Activated CD4-positive, CD25-positive, alpha-beta regulatory T cell (primary cell): ENCODE data around the gene RNU5B-1.
"Not testable (repeated sequence)": the region's sequence is repeated elsewhere in the genome, so short reads cannot be mapped to it uniquely, and the experiment has no call there.

Experiments
- DNase-seq, 4 experiments: peaks; one replicate each; lab custom pipeline; 2025; lab: John Stamatoyannopoulos, UW

The RNU5B-1 gene

DNA sequence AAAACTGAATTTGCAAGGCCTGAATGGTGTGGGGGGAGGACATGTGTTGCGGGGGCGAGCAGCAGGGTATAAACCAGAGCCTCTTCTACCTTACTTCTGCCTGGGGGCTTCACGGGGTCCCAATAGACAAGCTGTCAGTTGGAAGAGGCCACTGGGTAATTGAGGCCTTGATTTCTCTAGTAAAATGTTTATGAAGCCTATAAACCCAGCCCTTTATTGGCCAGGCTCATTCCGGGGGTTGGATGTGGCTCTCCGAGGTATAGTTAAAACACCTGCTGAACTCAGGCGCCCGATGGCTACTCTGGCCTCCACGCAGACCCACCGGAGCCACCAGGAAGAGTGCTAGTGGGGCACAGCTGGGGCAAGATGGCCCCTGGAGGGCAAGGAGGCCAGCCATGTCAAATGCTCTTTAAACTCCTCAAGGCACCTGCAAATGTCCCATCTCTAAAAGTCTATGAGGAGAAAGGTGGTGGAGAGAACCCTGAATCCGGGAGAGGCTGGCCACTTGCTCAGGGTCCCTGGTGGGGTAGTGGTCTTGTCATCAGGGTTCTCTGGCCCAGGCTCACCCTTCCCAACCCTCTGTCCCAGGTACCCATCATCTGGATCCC lies 39.0 kb downstream of the RNU5B-1 start:
- no peak for DNase-seq

DNA sequence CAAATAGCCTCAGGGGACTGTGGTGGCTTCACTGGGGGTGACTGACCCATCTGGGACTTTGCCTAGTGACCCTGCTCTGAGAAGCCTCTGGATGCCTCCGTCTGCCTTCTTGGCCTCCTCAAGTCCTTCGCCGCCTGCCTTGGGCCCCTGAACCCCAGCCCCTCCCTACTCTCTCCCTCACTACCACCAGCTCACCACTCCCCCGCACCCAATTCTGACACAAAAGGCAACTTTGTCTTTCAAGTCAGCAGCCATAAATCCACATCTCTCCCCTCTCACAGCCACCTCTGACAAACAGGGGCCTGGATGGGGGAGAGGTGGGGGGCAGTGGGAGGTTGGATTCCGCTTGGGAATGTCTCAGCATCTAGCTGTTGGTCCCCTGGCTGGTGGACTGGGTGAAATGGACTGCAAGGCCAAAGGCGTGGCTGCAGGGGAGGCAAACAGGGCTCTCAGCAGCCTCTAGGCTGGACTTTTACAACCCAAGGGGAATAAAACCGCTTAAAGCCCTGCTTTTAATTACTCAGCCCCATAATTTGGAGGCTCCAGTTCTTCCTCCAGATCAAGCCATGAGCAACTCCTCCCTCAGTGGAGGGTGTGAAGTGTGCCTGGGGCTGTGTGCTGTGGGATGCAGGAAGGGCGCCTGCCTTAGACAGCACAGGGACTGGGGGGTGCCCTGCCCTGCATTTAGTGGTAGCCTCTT lies 39.9 kb downstream of the RNU5B-1 start:
- no peak for DNase-seq

- no peak for DNase-seq
These were observed 40.4 kb downstream of the RNU5B-1 start for GRCh38 chr15:65344914-65345275.

DNA sequence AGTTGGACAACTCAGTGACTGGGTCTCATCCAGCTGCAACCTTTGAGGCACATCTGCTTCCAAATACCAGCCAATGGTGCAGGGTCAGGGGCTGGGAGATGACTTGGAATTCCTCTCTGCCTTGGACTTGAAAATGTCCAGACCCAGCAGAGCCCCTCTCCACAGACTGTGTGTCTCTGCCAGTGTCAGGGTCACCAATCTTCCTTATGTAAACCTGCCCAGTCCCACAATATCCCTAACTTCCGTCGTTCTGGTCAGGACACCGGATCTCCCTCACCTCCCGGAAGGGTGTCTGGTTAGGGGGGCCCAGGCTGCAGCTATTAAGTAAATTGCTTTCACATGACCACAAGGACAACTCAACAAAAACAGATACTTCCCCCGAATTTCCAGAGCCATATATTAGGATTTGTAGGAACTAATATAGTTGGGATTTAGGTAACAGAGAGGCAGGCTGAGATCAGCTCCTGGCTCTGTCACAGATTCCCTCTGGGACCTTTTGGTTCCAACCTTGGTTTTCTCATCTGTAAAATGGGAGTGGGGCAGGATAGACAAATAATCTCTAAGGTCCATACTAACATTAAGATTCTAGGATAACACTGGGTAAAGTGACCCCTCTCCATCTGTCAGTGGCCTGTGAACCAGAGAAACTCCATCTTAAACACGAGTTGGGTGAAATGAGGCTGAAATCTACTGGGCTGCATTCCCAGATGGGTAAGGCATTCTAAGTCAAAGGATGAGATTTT lies 42.5 kb downstream of the RNU5B-1 start:
- no peak for DNase-seq

GRCh38 chr15:65347756-65348155 lies 43.3 kb downstream of the RNU5B-1 start:
- DNase-seq, result not testable (repeated sequence)

GRCh38 chr15:65349338-65349737 lies 44.9 kb downstream of the RNU5B-1 start:
- DNase-seq, result no peak

DNA sequence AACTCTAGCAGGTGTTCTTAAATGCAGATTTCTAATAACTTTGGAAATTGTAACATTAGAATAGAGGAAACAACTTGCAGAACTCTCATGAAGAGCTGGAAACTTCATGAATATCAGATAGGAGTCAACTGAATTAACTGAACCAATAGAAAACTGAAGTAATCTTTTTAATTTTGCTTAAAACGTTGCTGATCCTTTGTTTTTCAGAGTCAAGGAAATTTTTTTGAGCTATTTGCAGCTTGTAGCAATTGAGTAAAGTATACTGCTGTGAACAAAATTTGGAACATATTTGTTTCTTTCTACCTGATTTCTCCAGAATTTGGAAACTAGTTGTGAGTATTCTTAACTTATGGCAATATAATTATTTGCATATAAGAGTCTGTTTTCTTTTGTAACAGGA lies 47.5 kb downstream of the RNU5B-1 start:
- DNase-seq, result not testable (repeated sequence)
